Memory B cell (primary cell): Measurements from ENCODE around the gene SEPSECS.

Source experiments
- ATAC-seq: fragments of 150-1000 bp; cut with Tn5 transposase; 2 replicates; pipeline ENCODE4 v1.10.0; 2021; ENCODE audit warnings: low read depth, mild to moderate bottlenecking, moderate library complexity
- DNase-seq, 2 donors: peaks; one replicate each; pipeline ENCODE4 v3.0.0; 2022; ENCODE audit warnings: low spot score in 2 of 2
- H3K27ac Mint-ChIP-seq: one replicate; pipeline ENCODE4 v1.8.0; 2022; ENCODE audit warnings: mild to moderate bottlenecking, moderate library complexity, mixed read lengths
- H3K27me3 Mint-ChIP-seq: one replicate; pipeline ENCODE4 v1.8.0; 2022; ENCODE audit warnings: mixed read lengths
- H3K36me3 Mint-ChIP-seq: one replicate; pipeline ENCODE4 v1.8.0; 2022; ENCODE audit warnings: mild to moderate bottlenecking, mixed read lengths
- H3K4me1 Mint-ChIP-seq: one replicate; pipeline ENCODE4 v1.8.0; 2022; ENCODE audit warnings: mixed read lengths
- H3K4me3 Mint-ChIP-seq: one replicate; pipeline ENCODE4 v1.8.0; 2022; ENCODE audit warnings: mild to moderate bottlenecking, moderate library complexity, mixed read lengths
- H3K9me3 Mint-ChIP-seq: one replicate; pipeline ENCODE4 v1.8.0; 2022; ENCODE audit warnings: mixed read lengths

SEPSECS gene

DNA sequence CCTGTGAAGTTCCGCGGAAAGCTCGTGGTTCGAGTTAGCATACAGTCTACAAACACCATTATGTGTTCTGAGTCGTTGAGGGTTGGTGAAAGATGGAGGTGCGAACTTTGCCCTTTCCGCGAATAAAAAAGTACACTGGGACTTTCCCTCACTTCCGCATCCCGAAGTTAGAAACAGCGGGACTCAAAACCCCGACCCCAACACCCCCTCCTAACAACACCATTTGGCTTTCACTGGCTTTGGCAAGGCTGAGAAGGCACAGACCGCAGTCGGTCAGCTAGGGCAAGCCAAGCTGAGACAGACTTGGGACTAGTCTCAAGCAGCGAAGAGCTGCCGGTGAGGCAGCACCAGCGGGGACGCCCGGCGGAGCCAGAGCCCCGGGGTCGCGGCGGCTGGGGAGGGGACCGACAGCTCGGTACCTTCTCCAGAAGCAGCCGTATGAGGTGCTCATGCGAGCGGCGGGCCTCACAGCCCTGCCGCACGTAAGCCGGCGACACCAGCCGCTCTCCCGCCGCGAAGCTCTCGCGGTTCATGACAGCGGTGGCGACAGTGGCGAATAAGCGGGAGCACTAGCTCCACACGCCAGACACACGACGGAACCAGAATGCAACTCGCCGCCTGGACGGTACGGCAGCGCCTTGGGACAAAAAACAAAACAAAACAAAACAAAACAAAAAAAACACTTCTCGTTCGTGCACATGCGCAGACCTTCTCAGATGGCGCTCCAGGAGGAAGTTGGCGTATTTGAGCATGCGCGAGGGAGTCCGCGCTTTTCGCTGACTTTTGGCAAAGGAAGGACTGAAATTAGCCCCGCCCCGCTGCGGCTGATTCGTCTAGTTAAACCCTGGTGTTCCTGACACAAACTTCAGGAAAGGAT is at the start of gene SEPSECS:
TSS of gene SEPSECS (minus strand) at position 613 of the 877 bp plus-strand sequence. CDS start at position 533, 80 bp downstream.
- Mint-ChIP-seq H3K27me3 (no peaks in the 10 kb centered on the region), H3K27ac (peak within 1 kb of the TSS; percentile 95), H3K4me1 (peaks cover 23% of the 10 kb centered on the region), H3K4me3 (peak within 1 kb of the TSS; percentile 91), H3K9me3 (no peaks in the 10 kb centered on the region), H3K36me3 (peaks cover 3% of the 10 kb centered on the region)
- ATAC-seq = peak; percentile 82
- peak; percentile 81 to 86 for DNase-seq

DNA sequence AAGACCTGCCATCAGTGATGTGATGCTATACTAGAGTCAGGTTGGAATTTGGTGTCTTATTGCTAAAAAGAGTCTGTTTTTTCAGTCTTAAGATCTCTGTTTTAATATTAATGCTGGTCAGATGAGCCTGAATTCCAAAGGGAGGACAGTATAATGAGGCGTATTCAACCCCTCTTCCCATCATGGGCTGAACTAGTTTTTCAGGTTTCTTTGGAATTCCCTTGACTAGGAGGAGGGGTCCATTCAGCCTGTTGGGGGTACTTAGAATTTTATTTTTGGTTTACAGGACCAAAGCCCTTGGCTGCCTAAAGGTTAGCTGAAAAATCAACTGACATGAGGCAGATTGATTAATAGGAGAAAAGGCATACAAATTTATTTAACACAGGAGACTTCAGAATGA is 49.5 kb upstream of the SEPSECS start:
- Mint-ChIP-seq H3K4me1 (no peaks in the 10 kb centered on the region), H3K27me3 (no peaks in the 10 kb centered on the region), H3K4me3 (no peak overlapping the region), H3K9me3 (peaks cover 3% of the 10 kb centered on the region), H3K36me3 (peaks cover 1% of the 10 kb centered on the region), H3K27ac (no peak overlapping the region)
- ATAC-seq (no peak), DNase-seq (no peak)

DNA sequence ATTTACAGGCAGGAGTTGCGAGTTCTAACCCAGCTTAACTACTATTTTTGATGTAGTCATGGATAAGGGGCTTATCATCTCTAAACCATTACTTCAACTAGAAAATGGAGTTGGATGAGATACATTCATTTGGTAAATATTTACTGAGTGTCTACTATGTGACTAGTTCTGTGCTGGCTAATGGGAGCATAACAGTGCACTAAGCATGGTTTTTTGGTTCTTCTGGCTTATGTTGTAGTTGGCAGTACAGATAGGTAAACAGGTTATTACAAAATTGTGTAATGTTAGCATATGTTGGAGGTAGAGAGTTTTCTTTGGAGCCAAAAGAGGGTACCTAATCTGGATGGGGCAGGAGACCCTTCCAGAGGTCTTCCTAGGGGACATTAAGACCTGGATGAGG is 47.7 kb upstream of the SEPSECS start:
- Mint-ChIP-seq H3K27ac (no peak overlapping the region), H3K27me3 (no peaks in the 10 kb centered on the region), H3K9me3 (peaks cover 3% of the 10 kb centered on the region), H3K36me3 (peaks cover 2% of the 10 kb centered on the region), H3K4me3 (no peak overlapping the region), H3K4me1 (no peaks in the 10 kb centered on the region)
- no peak for ATAC-seq
- no peak for DNase-seq

DNA sequence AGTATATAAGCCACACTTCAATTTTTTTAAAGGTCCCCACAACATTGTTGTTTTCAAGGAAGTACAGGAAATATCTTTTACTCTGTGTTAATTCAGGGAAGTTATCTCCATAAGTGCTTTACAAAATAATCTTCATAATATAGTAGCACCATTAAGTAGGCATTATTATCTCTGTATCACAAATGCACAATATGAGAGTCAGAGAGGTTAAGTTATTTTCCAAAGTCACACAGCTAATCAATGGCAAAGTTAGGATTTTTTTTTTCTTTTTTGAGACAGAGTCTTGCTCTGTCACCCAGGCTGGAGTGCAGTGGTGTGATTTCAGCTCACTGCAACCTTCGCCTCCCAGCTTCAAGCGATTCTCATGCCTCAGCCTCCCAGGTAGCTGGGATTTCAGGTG is 38.5 kb upstream of the SEPSECS start:
- H3K27me3 Mint-ChIP-seq = no peaks in the 10 kb centered on the region
- peaks cover 17% of the 10 kb centered on the region for H3K36me3 Mint-ChIP-seq
- H3K9me3 Mint-ChIP-seq = peaks cover 2% of the 10 kb centered on the region
- no peak overlapping the region for H3K27ac Mint-ChIP-seq
- DNase-seq (no peak), ATAC-seq (no peak)
- no peak overlapping the region for H3K4me3 Mint-ChIP-seq
- no peaks in the 10 kb centered on the region for H3K4me1 Mint-ChIP-seq

DNA sequence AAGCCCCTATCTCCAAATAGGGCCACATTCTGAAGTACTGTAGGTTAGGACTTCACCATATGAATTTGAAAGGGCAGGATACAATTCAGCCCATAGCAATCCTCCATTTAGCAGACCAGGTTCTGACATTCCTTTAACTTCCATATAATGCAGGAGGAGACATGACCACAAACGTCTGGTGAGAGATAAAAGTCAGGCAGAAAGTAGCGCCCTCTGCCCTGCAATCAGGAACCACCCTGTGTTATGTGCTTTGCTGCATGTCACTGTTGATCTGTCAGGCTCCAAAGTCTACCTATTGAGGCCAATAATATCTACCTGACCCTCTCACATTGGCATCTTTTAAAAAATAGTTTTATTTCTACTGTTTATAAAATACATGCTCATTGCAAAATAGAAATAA is 30.2 kb upstream of the SEPSECS start:
- Mint-ChIP-seq H3K27ac (no peak overlapping the region), H3K27me3 (no peaks in the 10 kb centered on the region)
- ATAC-seq = no peak

DNA sequence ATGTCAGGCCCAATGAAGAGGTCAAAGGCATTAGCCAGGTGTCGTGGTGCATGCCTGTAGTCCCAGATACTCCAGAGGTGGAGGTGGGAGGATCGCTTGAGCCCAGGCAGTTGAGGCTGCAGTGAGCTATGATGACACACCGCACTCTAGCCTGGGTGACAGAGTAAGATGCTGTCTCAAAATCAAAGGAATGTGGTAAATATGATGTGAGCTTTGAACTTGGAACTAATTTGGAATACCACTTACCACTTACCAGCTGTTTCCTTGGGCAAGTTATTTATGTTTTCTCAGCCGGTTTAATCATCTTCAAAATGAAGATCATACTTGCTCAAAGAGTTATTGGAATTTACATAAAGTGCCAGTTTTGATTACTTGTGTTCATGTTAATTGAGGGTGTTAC is 23.8 kb upstream of the SEPSECS start:
- ATAC-seq (no peak), DNase-seq (no peak)
- H3K9me3 Mint-ChIP-seq = no peaks in the 10 kb centered on the region
- H3K4me1 Mint-ChIP-seq = peaks cover 16% of the 10 kb centered on the region
- no peak overlapping the region for H3K27ac Mint-ChIP-seq
- H3K27me3 Mint-ChIP-seq = no peaks in the 10 kb centered on the region
- H3K36me3 Mint-ChIP-seq = peaks cover 10% of the 10 kb centered on the region
- no peak overlapping the region for H3K4me3 Mint-ChIP-seq

More for the DNA sequence above, 30.2 kb upstream of the SEPSECS start:
- no peak overlapping the region for H3K4me3 Mint-ChIP-seq
- peaks cover 6% of the 10 kb centered on the region for H3K36me3 Mint-ChIP-seq
- DNase-seq = no peak
- H3K4me1 Mint-ChIP-seq = no peaks in the 10 kb centered on the region
- H3K9me3 Mint-ChIP-seq = no peaks in the 10 kb centered on the region

DNA sequence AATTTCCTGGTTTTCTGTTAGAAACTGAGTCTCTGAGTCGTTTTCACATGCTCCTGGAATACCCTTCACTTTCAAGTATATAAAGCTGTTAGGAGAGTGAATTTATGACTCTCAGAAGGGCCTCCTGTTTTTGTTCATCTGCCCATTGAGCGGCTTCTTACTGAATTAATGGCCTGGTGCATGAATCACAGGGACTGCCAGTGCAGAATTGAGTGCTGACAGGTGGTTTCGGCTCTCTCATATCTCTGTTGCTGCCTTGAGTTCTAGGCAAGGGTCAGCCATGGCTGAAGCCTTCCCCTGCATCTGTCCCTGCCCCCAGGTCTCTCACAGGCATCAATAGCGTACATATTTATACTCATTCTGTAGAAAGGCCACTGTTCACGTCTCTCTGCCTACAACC is 22.7 kb upstream of the SEPSECS start:
- no peak for ATAC-seq
- H3K9me3 Mint-ChIP-seq = no peaks in the 10 kb centered on the region
- H3K4me3 Mint-ChIP-seq = no peak overlapping the region
- H3K27me3 Mint-ChIP-seq = no peaks in the 10 kb centered on the region
- peaks cover 6% of the 10 kb centered on the region for H3K36me3 Mint-ChIP-seq
- peaks cover 16% of the 10 kb centered on the region for H3K4me1 Mint-ChIP-seq
- H3K27ac Mint-ChIP-seq = no peak overlapping the region
- DNase-seq = no peak

DNA sequence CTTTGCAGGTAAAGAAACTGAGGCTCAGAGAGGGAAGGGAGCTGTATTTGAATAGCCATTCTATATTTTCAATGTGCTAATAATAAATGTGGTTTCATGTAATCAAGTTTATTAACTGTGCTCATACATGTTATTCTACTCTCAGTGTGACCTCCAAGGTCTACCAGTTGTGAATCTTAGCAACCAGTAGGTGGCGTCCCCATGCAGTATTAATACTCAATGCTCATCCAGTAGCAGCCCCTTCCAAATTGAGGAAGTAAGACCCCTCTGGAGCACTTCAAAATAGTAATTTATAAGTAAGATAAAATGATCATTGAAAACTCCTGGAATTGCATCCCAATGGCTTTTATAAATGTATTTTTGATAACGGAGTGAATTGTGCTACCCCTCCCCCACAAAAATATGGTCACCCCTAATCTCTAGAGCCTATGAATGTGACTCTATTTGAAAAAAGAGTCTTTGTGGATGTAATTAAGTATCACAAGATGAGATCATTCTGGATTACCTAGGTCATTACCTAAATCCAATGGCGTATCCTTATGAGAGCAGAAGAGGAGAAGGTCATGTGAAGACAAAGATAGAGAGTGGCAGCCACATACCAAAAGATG is 20.4 kb upstream of the SEPSECS start:
- peak in 1 of 2 donors; percentile 44 for DNase-seq
- Mint-ChIP-seq H3K27me3 (no peaks in the 10 kb centered on the region), H3K4me1 (peaks cover 16% of the 10 kb centered on the region), H3K36me3 (peaks cover 10% of the 10 kb centered on the region), H3K4me3 (no peak overlapping the region), H3K27ac (no peak overlapping the region), H3K9me3 (no peaks in the 10 kb centered on the region)
- ATAC-seq = peak; percentile 85

DNA sequence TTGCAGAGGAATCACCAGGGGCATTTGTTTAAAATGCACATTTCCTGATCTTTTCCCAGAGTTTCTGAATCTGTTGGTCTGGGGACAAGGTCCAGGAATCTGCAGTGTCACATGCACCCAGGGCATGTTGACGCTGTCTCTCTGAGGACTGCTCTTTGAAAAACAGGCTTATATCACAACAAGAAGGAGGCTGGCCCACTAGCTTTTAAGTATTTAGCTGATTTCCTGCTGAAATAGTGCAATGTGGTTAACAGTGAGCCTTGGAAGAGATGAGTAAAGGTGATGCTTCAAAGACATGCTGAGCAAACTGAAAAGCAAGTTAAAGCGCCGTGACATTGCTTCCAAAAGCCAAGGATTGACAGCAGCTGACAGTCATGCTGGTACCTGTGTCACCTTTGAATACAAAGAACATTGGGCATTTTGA is 18.6 kb upstream of the SEPSECS start:
- no peak for DNase-seq
- H3K4me1 Mint-ChIP-seq = peaks cover 16% of the 10 kb centered on the region
- H3K36me3 Mint-ChIP-seq = peaks cover 10% of the 10 kb centered on the region
- no peaks in the 10 kb centered on the region for H3K27me3 Mint-ChIP-seq
- no peak overlapping the region for H3K27ac Mint-ChIP-seq
- no peak overlapping the region for H3K4me3 Mint-ChIP-seq
- ATAC-seq = no peak
- H3K9me3 Mint-ChIP-seq = no peaks in the 10 kb centered on the region

DNA sequence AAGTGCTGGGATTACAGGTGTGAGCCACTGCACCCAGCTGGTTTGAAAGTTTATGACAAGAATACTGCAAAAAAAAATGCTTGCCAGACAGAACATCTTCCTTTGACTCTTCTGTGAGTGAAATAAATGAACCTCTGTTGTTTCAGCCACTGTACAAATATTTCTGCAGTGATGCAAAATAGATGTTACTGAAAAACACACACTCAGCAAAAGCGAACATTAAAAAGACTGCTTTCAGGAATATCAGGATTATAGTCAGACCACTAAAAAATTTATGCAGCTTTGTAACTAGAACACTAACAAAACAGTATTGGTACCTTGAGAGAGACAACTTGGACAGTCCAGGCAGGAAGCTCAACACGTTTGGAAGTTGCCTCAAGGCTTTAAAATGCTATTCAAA is 16.9 kb upstream of the SEPSECS start:
- no peaks in the 10 kb centered on the region for H3K27me3 Mint-ChIP-seq
- ATAC-seq = no peak
- no peak overlapping the region for H3K4me3 Mint-ChIP-seq
- DNase-seq = no peak
- no peaks in the 10 kb centered on the region for H3K9me3 Mint-ChIP-seq
- H3K27ac Mint-ChIP-seq = no peak overlapping the region
- H3K36me3 Mint-ChIP-seq = peaks cover 10% of the 10 kb centered on the region
- peaks cover 15% of the 10 kb centered on the region for H3K4me1 Mint-ChIP-seq

DNA sequence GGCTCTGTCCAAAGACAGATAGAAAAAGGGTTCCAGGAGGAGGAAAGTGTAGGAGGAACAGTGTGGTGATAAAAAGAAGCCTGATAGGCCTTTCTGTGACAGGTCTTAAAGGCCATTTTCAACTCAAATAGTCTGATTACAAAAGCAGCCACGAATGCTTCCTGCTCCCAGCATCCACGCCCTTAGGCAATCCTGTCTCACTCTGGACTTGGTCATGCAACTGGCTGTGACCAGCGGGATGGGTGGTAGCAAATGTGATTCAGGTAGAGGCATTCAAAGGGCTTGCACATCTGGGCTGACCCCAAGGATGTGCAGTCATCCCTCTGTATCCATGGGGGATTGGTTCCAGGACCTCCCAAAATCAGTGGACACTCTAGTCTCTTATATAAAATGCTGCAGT is 14.4 kb upstream of the SEPSECS start:
- H3K9me3 Mint-ChIP-seq = no peaks in the 10 kb centered on the region
- H3K4me1 Mint-ChIP-seq = peaks cover 8% of the 10 kb centered on the region
- DNase-seq (no peak), ATAC-seq (no peak)
- peaks cover 17% of the 10 kb centered on the region for H3K36me3 Mint-ChIP-seq
- H3K4me3 Mint-ChIP-seq = no peak overlapping the region
- H3K27me3 Mint-ChIP-seq = no peaks in the 10 kb centered on the region
- H3K27ac Mint-ChIP-seq = peak overlapping the region; percentile 52

DNA sequence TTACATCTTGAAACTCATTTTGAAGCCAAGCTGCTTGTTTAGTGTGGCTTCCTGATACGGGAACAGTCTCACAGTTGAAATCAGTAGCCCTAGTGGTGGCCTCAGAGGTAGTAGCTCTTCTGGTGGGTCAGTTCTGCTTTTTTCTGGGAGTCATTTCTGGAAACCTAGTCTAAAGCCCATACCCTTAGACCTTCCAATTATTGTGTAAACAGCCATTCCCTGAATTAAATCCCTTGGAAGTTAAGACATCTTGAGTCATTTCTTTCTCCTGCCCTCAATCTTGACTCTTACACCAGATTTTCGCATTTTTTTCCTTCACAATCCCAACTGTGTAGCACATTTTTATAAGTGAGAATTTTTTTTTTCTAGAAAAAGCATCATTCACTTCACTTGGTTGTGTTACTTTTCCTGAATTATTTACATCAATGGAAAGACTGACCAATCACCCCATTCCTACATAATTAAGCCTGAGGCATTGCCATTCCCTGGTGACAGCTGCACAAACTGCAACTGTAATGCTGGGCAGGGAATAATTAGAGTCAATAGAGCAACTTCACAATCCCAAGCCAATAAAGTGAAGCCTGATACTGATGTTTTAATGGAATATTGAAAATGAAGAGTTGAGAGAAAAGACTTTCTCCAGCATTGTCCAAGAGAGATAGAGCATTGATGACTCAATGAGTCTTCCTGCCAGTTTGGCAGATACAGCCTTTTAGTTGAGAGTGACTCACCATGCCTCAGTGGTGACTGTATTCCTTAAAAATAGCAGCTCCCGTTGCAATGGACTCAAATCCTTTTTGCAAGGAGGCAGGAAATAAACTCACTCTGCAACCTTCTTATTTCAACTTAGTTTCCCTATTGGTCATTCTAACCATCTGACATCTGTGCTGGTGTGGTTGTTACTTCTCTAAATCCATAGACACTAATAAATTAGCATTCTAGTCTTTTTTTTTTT is 13.0 kb upstream of the SEPSECS start:
- H3K9me3 Mint-ChIP-seq = no peaks in the 10 kb centered on the region
- ATAC-seq (no peak), DNase-seq (no peak)
- H3K4me1 Mint-ChIP-seq = peaks cover 8% of the 10 kb centered on the region
- peaks cover 20% of the 10 kb centered on the region for H3K36me3 Mint-ChIP-seq
- no peak overlapping the region for H3K4me3 Mint-ChIP-seq
- no peaks in the 10 kb centered on the region for H3K27me3 Mint-ChIP-seq
- H3K27ac Mint-ChIP-seq = no peak overlapping the region

DNA sequence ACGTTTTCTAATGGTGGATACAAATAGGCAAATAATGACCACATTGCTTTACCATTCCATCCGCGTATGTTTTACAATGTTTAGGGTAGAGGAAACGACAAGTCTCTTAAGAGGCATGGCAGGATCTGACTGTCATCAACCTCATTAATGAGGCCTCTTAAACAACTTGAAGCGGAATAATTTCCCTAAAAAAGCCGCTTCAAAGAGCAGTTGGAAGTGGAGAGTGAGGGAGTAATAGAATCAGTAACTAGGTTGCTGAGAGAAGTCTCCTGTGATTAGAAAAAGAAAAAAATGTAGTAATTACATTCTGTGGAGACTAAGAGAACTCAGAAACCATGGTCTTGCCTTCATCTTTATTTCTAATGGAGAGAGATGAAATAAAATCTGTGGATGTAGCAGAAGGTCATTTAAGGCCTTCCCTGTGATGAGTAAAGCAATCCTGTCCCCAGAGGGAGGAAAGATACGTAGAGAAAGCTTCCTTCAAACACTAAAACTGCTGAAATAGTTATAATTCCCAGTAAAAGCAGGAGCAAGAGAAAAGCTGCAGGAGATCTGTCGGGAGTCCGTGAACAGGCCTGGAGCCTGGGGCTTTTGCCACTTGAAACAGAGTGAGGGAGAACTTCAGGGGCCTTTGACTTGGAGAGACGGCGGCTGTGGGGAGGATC is 11.1 kb upstream of the SEPSECS start:
- Mint-ChIP-seq H3K27ac (no peak overlapping the region), H3K4me1 (peaks cover 8% of the 10 kb centered on the region), H3K36me3 (peaks cover 26% of the 10 kb centered on the region), H3K27me3 (no peaks in the 10 kb centered on the region), H3K9me3 (no peaks in the 10 kb centered on the region), H3K4me3 (no peak overlapping the region)
- no peak for DNase-seq
- ATAC-seq = no peak
